Measurements from ENCODE around the gene KCNAB1.

- TF ChIP-seq, protein P1, sequence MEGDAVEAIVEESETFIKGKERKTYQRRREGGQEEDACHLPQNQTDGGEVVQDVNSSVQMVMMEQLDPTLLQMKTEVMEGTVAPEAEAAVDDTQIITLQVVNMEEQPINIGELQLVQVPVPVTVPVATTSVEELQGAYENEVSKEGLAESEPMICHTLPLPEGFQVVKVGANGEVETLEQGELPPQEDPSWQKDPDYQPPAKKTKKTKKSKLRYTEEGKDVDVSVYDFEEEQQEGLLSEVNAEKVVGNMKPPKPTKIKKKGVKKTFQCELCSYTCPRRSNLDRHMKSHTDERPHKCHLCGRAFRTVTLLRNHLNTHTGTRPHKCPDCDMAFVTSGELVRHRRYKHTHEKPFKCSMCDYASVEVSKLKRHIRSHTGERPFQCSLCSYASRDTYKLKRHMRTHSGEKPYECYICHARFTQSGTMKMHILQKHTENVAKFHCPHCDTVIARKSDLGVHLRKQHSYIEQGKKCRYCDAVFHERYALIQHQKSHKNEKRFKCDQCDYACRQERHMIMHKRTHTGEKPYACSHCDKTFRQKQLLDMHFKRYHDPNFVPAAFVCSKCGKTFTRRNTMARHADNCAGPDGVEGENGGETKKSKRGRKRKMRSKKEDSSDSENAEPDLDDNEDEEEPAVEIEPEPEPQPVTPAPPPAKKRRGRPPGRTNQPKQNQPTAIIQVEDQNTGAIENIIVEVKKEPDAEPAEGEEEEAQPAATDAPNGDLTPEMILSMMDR (conservative IDR thresholded peaks at IDR 0.05; ENCODE audit: low read length) = no peak
- no peak for TF ChIP-seq EZH2phosphoT487 (IDR thresholded peaks at IDR 0.05; ENCODE audit: borderline replicate concordance)
Observed at GRCh38 chr3:156495816-156496215, 375.4 kb downstream of the KCNAB1 start.

All from Loucy (cell line).